H9 (cell line): ENCODE results near the gene ANKFY1. TPM values are rescaled to one million over a fixed set of nuclear protein-coding genes. Genes with fewer than 3 reads are reported as not detected.

ENCODE experiments used
- DNase-seq: peaks from one replicate; pipeline ENCODE4 v3.0.0-alpha.2; 2017
- H2AFZ ChIP-seq: one replicate; pipeline ENCODE4 v1.6.1; 2013; ENCODE audit warnings: mild to moderate bottlenecking, low read length, control low read depth, moderate library complexity
- H2AK5ac ChIP-seq: 2 replicates; pipeline ENCODE4 v1.6.1; 2013; ENCODE audit warnings: low read length, control low read depth, mixed read lengths; ENCODE audit not compliant: insufficient read length
- H2BK120ac ChIP-seq: one replicate; pipeline ENCODE4 v1.6.1; 2013; ENCODE audit warnings: low read depth, mild to moderate bottlenecking, low read length, control low read depth, inconsistent platforms; ENCODE audit not compliant: poor library complexity, severe bottlenecking
- H2BK12ac ChIP-seq: 2 replicates; pipeline ENCODE4 v1.6.1; 2013; ENCODE audit warnings: low read length, control low read depth, mixed read lengths, low read depth; ENCODE audit not compliant: insufficient read length
- H2BK15ac ChIP-seq: 2 replicates; pipeline ENCODE4 v1.6.1; 2013; ENCODE audit warnings: low read depth, low read length, control low read depth
- H2BK20ac ChIP-seq: one replicate; pipeline ENCODE4 v1.6.1; 2013; ENCODE audit warnings: low read depth, mild to moderate bottlenecking, low read length, control low read depth, inconsistent platforms; ENCODE audit not compliant: poor library complexity, severe bottlenecking
- H2BK5ac ChIP-seq: 2 replicates; pipeline ENCODE4 v1.6.1; 2013; ENCODE audit warnings: low read length, control low read depth, mixed read lengths; ENCODE audit not compliant: insufficient read length
- H3K14ac ChIP-seq: 2 replicates; pipeline ENCODE4 v1.6.1; 2013; ENCODE audit warnings: low read length, control low read depth; ENCODE audit not compliant: insufficient read depth
- H3K18ac ChIP-seq: 2 replicates; pipeline ENCODE4 v1.6.1; 2013; ENCODE audit warnings: low read depth, mild to moderate bottlenecking, mixed read lengths, low read length, control low read depth; ENCODE audit not compliant: insufficient read length
- H3K23ac ChIP-seq: 2 replicates; pipeline ENCODE4 v1.6.1; 2013; ENCODE audit warnings: low read length, control low read depth, mixed read lengths, low read depth; ENCODE audit not compliant: insufficient read length
- H3K23me2 ChIP-seq: 2 replicates; pipeline ENCODE4 v1.6.1; 2013; ENCODE audit warnings: low read depth, mild to moderate bottlenecking, mixed read lengths, low read length, control low read depth; ENCODE audit not compliant: insufficient read length, poor library complexity, severe bottlenecking
- H3K27ac ChIP-seq: 2 replicates; pipeline ENCODE4 v1.5.1; 2013; ENCODE audit warnings: low read length, control low read depth, mixed read lengths, low read depth; ENCODE audit not compliant: insufficient read length
- H3K27me3 ChIP-seq: 2 replicates; pipeline ENCODE4 v1.6.1; 2013; ENCODE audit warnings: low read length, control low read depth, inconsistent platforms; ENCODE audit not compliant: insufficient read depth
- H3K4ac ChIP-seq: 2 replicates; pipeline ENCODE4 v1.6.1; 2013; ENCODE audit warnings: low read depth, mild to moderate bottlenecking, control low read depth, inconsistent platforms, low read length, moderate library complexity
- H3K4me1 ChIP-seq: 2 replicates; pipeline ENCODE4 v1.6.1; 2013; ENCODE audit warnings: low read length, control low read depth, inconsistent platforms; ENCODE audit not compliant: insufficient read depth
- H3K4me2 ChIP-seq: 2 replicates; pipeline ENCODE4 v1.6.1; 2013; ENCODE audit warnings: low read length, control low read depth, mixed read lengths; ENCODE audit not compliant: insufficient read length, insufficient read depth
- H3K56ac ChIP-seq: 2 replicates; pipeline ENCODE4 v1.6.1; 2013; ENCODE audit warnings: low read depth, mild to moderate bottlenecking, mixed read lengths, low read length, control low read depth; ENCODE audit not compliant: insufficient read length
- H3K79me1 ChIP-seq: 2 replicates; pipeline ENCODE4 v1.6.1; 2013; ENCODE audit warnings: low read depth, mild to moderate bottlenecking, moderate library complexity, low read length, control low read depth, inconsistent platforms; ENCODE audit not compliant: insufficient read depth, poor library complexity, severe bottlenecking
- H3K79me2 ChIP-seq: 2 replicates; pipeline ENCODE4 v1.6.1; 2013; ENCODE audit warnings: low read length, control low read depth, inconsistent platforms; ENCODE audit not compliant: insufficient read depth
- H3K9ac ChIP-seq: 2 replicates; pipeline ENCODE4 v1.6.1; 2013; ENCODE audit warnings: low read length, control low read depth, mixed read lengths; ENCODE audit not compliant: insufficient read length; ENCODE audit errors: extremely low read depth
- H3K9me3 ChIP-seq: one replicate; pipeline ENCODE4 v1.6.1; 2013; ENCODE audit warnings: low read depth, low read length, inconsistent platforms; ENCODE audit not compliant: control insufficient read depth
- H3T11ph ChIP-seq: one replicate; pipeline ENCODE4 v1.6.1; 2013; ENCODE audit warnings: mild to moderate bottlenecking, low read length, control low read depth, inconsistent platforms
- H4K20me1 ChIP-seq: one replicate; pipeline ENCODE4 v1.6.1; 2013; ENCODE audit not compliant: control insufficient read depth, insufficient read length, insufficient read depth
- H4K5ac ChIP-seq: 2 replicates; pipeline ENCODE4 v1.6.1; 2013; ENCODE audit warnings: low read depth, mild to moderate bottlenecking, mixed read lengths, low read length, control low read depth; ENCODE audit not compliant: insufficient read length
- H4K8ac ChIP-seq: replicated peaks from 2 replicates; pipeline ENCODE4 v1.6.1; 2013; ENCODE audit warnings: low read length, control low read depth, mixed read lengths, low read depth; ENCODE audit not compliant: insufficient read length
- H4K91ac ChIP-seq: 2 replicates; pipeline ENCODE4 v1.6.1; 2013; ENCODE audit warnings: low read depth, mild to moderate bottlenecking, moderate library complexity, mixed read lengths, low read length, control low read depth; ENCODE audit not compliant: insufficient read length
- H3K27ac Mint-ChIP-seq, 3 experiments: 2 replicates in 2 of 3; 3 replicates in 1 of 3; pipeline ENCODE4 v1.8.0; 2020 to 2021; ENCODE audit warnings: mixed read lengths in 3 of 3, mild to moderate bottlenecking in 1 of 3, moderate library complexity in 1 of 3
- H3K27me3 Mint-ChIP-seq: 2 replicates; pipeline ENCODE4 v1.8.0; 2021; ENCODE audit warnings: low read depth, mild to moderate bottlenecking, moderate library complexity, mixed read lengths
- H3K36me3 Mint-ChIP-seq, 3 experiments: 2 replicates in 2 of 3; 3 replicates in 1 of 3; pipeline ENCODE4 v1.8.0; 2020 to 2021; ENCODE audit warnings: low read depth in 3 of 3, mixed read lengths in 3 of 3; ENCODE audit not compliant: insufficient read depth in 1 of 3
- H3K4me1 Mint-ChIP-seq, 2 experiments: 2 replicates each; pipeline ENCODE4 v1.8.0; 2020; ENCODE audit warnings: mixed read lengths in 2 of 2
- H3K4me3 Mint-ChIP-seq, 2 experiments: 2 replicates in 1 of 2; 3 replicates in 1 of 2; pipeline ENCODE4 v1.8.0; 2020 to 2021; ENCODE audit warnings: mild to moderate bottlenecking in 2 of 2, mixed read lengths in 2 of 2, moderate library complexity in 1 of 2
- H3K9me3 Mint-ChIP-seq, 2 experiments: 2 replicates in 1 of 2; 3 replicates in 1 of 2; pipeline ENCODE4 v1.8.0; 2020; ENCODE audit warnings: mild to moderate bottlenecking in 2 of 2, mixed read lengths in 2 of 2, moderate library complexity in 1 of 2
- WGBS: extraction: QIAGEN DNeasy Blood & Tissue Kit; methylation state at CpG from one replicate; pipeline ENCODE4 v1.1.7; 2013; ENCODE audit warnings: missing lambda C conversion rate, low lambda C conversion rate, mixed read lengths; ENCODE audit not compliant: insufficient read length; ENCODE audit errors: extremely low coverage; 5-methylcytosine and 5-hydroxymethylcytosine counted together
- total RNA-seq: library from RNA; stranded (reverse); gene quantifications from 2 replicates; pipeline ENCODE4 v1.2.1, GENCODE V29; 2021
- TF ChIP-seq, protein P1 (sequence below): fragments of 200-600 bp; sonication (generic); conservative IDR thresholded peaks from 3 replicates; pipeline ENCODE4 v1.8.0; 2021; ENCODE audit warnings: antibody characterized with exemption, mild to moderate bottlenecking

ANKFY1 gene
- total RNA-seq, 1 experiment from 2014 or later, result 51.9 TPM

DNA sequence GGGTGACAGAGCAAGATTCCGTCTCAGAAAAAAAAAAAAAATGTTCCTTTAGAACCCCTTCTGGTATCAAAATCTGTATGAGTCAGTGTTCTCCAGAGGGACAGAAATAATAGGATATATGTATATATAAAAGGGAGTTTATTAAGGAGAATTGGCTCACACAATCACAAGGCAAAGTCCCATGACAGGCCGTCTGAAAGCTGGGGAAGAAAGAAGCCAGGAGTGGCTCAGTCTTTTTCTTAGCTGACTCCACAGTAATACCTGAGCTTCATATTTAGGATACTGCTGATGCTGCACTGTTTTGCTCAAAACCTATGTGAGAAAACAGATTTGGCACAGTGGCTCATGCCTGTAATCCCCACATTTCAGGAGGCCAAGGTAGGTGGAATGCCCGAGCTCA, 143.4 kb downstream of the ANKFY1 start:
- H2AFZ ChIP-seq, result no peak overlapping the region
- H4K8ac ChIP-seq, result no peak overlapping the region
- no peak overlapping the region for H2BK5ac ChIP-seq
- Mint-ChIP-seq H3K27me3 (no peaks in the 10 kb centered on the region), H3K4me1 (peaks cover 8% of the 10 kb centered on the region in 2 experiments), H3K27ac (no peak overlapping the region; a peak in 1 of 7 replicates), H3K4me3 (no peak overlapping the region), H3K9me3 (no peaks in the 10 kb centered on the region), H3K36me3 (peaks cover 0 to 42% (median 24%) of the 10 kb centered on the region in 3 experiments; a peak in 5 of 7 replicates)
- TF ChIP-seq, protein P1, sequence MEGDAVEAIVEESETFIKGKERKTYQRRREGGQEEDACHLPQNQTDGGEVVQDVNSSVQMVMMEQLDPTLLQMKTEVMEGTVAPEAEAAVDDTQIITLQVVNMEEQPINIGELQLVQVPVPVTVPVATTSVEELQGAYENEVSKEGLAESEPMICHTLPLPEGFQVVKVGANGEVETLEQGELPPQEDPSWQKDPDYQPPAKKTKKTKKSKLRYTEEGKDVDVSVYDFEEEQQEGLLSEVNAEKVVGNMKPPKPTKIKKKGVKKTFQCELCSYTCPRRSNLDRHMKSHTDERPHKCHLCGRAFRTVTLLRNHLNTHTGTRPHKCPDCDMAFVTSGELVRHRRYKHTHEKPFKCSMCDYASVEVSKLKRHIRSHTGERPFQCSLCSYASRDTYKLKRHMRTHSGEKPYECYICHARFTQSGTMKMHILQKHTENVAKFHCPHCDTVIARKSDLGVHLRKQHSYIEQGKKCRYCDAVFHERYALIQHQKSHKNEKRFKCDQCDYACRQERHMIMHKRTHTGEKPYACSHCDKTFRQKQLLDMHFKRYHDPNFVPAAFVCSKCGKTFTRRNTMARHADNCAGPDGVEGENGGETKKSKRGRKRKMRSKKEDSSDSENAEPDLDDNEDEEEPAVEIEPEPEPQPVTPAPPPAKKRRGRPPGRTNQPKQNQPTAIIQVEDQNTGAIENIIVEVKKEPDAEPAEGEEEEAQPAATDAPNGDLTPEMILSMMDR, result no peak
- H3K79me2 ChIP-seq, result no peaks in the 10 kb centered on the region
- H3K4ac ChIP-seq, result no peak overlapping the region
- peaks cover 1% of the 10 kb centered on the region; the same call in 1 of the 2 replicates for H3K4me1 ChIP-seq
- H3K18ac ChIP-seq, result no peak overlapping the region
- no peak overlapping the region for H3K4me2 ChIP-seq
- no peak overlapping the region for H3T11ph ChIP-seq
- H4K5ac ChIP-seq, result no peak overlapping the region
- H3K14ac ChIP-seq, result no peak overlapping the region
- no peak overlapping the region for H2BK120ac ChIP-seq
- no peak overlapping the region for H3K23ac ChIP-seq
- H4K91ac ChIP-seq, result no peak overlapping the region
- H2BK15ac ChIP-seq, result no peak overlapping the region
- H3K27me3 ChIP-seq, result no peaks in the 10 kb centered on the region
- no peaks in the 10 kb centered on the region for H3K79me1 ChIP-seq
- H2AK5ac ChIP-seq, result no peak overlapping the region
- no peak overlapping the region for H3K9ac ChIP-seq
- no peak overlapping the region for H2BK12ac ChIP-seq
- H4K20me1 ChIP-seq, result no peaks in the 10 kb centered on the region
- H3K9me3 ChIP-seq, result no peaks in the 10 kb centered on the region
- no peaks in the 10 kb centered on the region for H3K23me2 ChIP-seq
- no peak overlapping the region for H3K27ac ChIP-seq
- WGBS, result no CpG with 5 or more reads among the region's 3 CpGs
- no peak for DNase-seq
- H2BK20ac ChIP-seq, result no peak overlapping the region
- no peak overlapping the region for H3K56ac ChIP-seq
